Ovary (tissue), 3 donors: ENCODE data around the gene CLASP1.

Source experiments
- CTCF ChIP-seq, 3 donors: fragments of 450-650 bp in 2 of 3; fragments of 200-600 bp in 1 of 3; IDR thresholded peaks; one replicate each; pipeline versions ENCODE4 v1.5.1 to v1.8.0; 2016 to 2022; ENCODE audit warnings: antibody characterized with exemption in 3 of 3, mild to moderate bottlenecking in 1 of 3
- EP300 ChIP-seq: sonication (generic); formaldehyde crosslinking; IDR thresholded peaks from one replicate; pipeline ENCODE4 v1.6.1; 2017; ENCODE audit warnings: antibody characterized with exemption
- donor health status: DM: no; HTN: no; CAD: no.

GRCh38 chr2:121350402-121350775 is 298.9 kb downstream of the CLASP1 start:
- TF ChIP-seq CTCF (IDR thresholded peaks at IDR 0.05) (no peak), EP300 (no peak)
